Measurements from ENCODE around the gene BSCL2.
"Not testable (repeated sequence)": the region's sequence is repeated elsewhere in the genome, so short reads cannot be mapped to it uniquely, and the experiment has no call there.

Gene BSCL2

DNA sequence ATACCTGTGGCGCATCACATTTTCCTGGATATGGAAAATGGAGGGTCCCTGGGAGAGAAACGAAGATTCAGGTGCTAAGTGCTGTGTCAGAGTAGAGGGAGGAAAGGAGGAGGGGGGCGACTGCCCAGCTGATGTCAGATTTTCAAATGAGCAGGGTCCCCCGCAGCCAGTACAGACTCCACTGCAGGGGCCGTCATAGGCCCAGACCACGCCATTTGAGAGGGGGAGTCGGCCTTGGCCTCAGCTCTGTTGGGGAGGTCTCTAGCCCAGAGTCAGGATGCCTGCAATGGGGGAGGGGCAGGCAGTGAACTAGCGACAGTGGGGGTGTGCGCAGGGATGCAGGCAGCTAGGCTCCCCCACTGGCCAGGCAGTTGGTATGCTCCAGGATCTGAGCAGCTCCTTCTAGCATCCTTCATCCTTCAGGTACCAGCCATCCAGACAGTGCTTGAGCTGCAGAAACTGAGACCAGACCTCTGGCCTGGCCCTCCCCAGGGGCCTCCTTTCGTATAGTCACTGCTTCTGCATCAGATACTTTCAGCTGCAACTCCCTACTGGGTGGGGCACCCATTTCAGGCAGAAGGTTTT, at the start of gene BSCL2, which contains the start of gene GNG3:
Gene BSCL2, minus strand, starts transcription at position 148 of the 585 bp plus-strand sequence. CDS start 229 bp downstream, outside the sequence.
Gene GNG3, plus strand, starts transcription at position 400 of the 585 bp plus-strand sequence. CDS start 620 bp downstream, outside the sequence.
- no peak for DNase-seq

DNA sequence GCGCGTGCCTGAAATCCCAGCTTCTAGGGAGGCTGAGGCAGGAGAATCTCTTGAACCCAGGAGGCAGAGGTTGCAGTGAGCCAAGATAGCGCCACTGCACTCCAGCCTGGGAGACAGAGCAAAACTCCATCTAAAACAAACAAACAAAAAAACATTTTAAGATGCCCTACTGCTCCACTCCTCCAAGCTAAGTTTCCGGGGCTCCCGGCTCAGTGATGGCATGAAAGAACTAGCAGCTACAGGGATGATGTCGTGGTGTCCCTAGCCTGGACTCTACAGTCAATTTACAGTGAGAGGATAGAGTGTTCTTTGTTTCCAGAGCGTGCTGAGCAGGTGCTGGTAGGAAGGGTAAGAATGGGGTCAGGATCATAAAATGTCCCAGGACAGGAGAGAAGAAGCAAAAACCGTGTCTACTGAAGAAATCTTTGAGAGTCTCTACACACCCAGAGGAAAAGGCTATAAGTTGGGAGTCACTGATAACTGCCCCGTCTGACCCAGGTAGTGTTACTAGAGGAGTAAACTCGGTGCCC, 47.9 kb upstream of the BSCL2 start:
- no peak for DNase-seq

DNA sequence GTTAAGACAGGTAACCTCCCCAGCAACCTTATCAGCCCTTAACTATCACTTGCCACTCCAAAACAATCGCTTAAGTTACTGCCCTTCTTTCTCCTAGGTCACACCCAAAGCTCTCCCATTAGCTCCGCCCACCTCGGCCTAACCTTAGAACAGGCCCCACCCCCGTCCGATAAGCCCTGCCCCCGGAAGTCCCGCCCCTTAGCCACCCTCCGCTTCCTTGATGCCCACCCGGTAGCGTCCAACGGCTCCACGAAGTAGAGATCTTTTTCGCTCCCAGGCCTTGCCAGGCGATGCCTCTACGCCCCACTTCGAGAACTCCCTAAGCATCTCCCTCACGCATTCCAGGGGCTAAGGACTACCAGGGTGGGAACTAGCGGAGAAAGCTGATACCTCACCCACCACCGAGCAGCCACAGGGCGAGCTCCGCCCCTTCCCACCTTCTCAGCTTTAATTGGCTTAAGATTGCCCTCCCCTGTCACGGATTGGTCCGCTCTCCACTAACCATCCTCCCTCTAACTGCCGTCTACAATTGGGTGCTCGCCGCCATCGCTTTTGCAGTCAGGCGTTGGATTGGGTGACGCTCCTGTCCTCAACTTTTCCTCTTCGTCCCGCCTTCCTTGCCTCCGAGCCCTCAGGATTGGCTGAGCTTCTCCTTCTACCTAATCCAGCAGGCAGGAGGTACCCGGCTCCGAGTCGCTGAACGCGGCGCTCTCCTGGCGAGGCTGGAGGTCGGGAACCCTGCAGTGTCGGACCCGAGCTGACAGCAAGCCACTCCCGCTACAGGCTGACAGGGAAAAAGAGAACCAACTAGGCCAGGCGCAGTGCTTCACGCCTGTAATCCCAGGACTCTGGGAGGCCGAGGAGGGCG, 46.7 kb upstream of the BSCL2 start, which contains the start of gene ZBTB3:
Gene ZBTB3, minus strand, starts transcription at position 425 of the 868 bp plus-strand sequence. CDS start 496 bp downstream, outside the sequence.
- DNase-seq, result peak; percentile 96

DNA sequence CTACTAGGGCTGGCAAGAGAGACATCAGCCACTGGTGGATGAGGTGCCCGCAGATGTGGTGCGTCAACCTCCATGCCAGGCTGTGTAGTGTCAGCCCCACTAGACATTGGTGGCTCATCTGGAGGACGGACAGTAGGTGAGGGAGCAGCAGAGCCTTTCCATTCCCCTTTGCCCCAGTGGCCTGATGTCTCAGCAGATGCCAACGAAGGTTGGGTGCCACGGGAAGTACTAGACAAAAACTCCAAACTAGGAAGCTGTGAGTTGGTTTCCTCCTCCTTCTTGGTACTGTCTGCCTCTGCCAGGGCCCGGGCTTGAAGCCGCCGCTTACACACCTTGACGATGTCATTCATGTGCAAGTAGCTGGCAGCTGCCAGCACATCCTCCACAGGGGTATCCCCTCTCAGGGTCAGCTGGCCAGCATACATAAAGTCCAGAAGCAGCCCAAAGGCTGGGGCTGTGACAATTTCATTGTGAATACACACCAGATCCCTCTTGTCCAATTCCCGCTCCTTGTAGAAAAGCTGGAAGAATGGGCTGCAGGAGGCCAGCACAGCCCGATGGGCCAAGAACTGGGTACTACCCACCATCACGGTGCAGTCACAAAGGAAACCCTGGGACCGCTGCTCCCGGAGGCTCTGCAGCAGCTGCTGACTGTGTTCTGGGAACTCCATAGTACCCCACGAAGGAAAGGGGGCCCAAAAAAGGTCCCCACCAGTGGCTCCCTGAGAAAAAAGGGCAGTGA, 45.9 kb upstream of the BSCL2 start:
- DNase-seq, result no peak

DNA sequence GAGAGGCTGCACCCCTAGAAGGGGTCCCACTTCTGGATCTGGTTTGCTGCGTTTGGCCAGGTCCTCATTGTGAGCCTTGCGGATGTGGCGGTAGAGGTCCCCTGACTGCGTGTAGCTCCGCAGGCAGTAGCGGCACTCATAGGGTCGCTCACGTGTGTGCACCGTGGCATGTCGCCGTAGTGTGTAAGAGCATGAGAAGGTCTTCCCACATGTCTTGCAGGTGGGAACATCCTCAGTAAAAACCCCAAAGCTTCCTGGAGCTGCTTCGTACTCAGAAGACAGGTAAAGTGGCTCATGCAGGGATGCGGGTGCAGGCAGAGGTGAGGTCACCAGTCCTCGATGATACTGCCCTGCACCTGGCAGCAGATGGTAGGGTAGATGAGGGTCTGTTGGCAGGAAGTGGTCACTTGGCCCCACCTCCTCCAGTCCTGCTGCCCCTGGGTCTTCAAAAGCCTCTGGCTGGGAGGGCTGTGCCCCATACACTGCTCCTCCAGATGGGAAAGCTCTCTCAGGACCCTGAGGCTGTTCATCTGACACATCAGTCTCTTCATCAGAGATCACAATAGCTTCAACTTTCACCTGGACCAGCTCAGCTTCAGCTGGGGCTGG, 45.1 kb upstream of the BSCL2 start:
- DNase-seq, result no peak

DNA sequence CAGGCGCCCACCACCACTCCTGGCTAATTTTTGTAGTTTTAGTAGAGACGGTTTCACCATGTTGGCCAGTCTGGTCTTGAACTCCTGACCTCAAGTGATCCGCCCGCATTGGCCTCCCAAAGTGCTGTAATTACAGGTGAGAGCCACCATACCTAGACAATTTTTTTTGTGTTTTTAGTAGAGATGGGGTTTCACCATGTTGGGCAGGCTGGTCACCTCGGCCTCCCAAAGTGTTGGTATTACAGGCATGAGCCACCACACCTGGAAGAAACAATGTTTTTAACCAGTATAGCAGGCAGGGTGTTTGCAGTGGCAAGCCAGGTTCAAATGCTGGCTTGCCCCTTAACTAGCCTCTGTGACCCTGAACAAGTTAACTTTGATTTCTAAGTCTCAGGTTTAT, 42.7 kb upstream of the BSCL2 start:
- DNase-seq, result not testable (repeated sequence)

DNA sequence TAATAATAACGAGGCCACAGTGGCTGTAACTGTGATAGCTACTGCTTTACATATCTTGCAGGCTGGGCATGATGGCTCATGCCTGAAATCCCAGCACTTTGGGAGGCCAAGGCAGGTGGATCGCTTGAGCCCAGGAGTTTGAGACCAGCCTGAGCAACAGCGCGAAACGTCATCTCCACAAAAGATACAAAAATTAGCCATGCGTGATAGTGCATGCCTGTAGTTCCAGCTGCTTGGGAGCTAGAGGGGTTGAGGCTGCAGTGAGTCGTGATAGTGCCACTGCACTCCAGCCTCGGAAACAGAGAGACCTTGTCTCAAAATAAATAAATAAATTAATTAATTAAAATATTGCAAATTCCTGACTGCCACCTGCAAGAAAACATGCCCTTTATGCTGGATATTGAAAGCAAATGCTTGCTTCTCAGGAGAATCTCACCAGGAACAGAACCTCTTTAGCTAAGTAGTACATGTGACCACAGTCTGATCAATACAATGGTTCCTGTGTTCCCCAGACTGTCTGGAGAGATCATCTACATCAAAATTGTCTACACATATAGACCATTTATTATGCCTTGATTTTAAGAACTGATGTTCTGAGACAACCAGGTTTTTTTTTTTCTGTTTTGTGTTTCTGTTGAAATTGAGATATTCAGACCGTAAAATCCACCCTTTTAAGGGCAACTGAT, 40.4 kb upstream of the BSCL2 start:
- DNase-seq, result no peak

DNA sequence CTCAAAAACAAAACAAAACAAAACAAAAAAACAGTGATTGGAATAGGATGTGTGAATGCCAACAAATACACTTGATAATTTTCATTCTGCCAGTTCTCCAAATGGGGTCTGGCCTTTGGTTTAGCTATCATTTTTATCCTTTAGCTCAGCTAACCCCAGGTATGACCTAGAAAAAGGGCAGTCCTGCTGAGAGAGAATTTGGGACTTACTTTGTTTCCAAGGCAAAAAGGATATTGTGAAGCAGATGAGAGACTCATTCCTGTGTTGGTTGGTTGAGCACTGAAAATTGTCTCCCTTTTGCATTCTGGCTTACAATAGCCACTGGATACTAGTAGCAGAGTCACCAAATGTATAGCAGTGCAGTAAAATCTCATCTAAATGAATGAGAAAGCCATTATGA, 30.0 kb upstream of the BSCL2 start:
- no peak for DNase-seq

DNA sequence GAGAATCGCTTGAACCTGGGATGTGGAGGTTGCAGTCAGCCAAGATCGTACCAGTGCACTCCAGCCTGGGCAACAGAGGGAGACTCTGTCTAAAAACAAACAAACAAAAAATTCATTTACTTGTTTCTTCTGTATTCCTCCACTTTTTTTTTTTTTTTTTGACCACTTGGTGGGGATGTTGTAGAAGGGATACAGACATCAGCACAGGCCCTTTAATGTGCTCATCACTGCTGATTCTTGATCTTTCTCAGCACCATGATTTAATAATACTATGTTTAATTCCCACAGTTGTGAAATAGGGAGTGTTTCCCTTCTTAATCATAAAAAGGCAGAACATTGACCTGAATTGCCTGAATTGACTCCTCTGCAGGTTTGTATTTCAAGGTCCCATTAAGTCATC, 25.6 kb upstream of the BSCL2 start:
- no peak for DNase-seq

DNA sequence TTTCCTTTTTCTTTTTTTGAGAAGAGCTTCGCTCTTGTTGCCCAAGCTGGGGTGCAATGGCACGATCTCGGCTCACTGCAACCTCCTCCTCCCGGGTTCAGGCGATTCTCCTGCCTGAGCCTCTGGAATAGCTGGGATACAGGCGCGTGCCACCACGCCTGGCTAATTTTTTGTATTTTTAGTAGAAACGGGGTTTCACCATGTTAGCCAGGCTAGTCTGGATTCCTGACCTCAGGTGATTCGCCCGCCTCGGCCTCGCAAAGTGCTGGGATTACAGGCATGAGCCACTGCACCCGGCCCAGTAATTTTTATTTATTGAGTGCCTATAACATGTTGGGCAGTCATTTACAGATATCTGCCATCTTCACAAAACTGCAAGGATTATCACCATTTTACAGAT, 22.9 kb upstream of the BSCL2 start:
- not testable (repeated sequence) for DNase-seq

DNA sequence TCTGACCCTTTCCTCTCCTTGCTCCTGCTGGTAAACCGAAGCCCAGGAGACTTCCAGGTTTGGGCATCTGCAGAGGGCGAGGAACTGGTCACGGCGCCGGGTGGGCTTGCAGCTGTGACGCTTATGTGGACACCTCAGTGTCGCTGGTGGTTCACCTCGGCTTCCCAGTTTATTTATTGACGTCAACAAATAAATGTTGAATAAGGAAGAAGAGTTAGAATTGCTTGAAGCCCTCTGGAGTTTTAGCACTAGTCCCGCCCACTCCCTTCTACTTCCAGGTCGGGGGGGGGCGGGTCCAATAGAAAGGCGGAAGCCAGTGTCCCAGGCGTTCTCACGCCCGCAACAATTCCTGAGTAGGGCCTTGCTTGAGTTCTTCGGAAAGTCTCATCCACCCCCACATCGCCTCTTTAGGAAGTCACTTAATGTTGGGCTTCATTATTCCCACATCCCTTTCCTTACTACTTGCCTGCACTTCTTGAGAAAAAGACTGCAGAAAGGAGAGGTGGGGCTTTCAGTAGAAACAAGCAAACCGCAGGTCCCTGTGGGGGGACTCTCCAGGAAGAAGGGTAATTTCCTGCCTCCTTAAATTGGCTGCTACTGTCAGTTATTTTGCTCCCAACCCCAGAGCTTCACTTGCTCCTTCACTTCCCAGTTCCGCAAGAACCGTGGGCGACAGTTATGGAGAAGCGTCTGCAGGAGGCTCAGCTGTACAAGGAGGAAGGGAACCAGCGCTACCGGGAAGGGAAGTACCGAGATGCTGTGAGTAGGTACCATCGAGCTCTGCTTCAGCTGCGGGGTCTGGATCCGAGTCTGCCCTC, 21.2 kb upstream of the BSCL2 start, which contains the start of gene TTC9C:
Gene TTC9C, plus strand, starts transcription at position 316 of the 818 bp plus-strand sequence. Its CDS starts 363 bp downstream, at position 679.
- DNase-seq, result peak; percentile 85

DNA sequence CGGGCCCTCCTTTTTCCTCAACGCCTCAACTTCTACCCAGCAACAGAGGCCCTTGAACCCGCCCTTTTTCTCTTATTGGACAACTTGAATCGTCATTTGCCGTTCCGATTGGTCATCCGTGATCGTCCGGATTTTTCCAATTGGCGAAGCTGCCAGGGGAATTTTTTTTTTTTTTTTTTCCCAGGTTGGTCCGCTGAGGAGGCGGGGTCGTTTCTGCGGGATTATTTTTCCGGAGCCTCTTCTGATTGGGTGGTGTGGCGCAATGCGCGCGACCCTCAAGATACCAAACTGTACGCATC, 20.6 kb upstream of the BSCL2 start:
- peak; percentile 82 for DNase-seq

DNA sequence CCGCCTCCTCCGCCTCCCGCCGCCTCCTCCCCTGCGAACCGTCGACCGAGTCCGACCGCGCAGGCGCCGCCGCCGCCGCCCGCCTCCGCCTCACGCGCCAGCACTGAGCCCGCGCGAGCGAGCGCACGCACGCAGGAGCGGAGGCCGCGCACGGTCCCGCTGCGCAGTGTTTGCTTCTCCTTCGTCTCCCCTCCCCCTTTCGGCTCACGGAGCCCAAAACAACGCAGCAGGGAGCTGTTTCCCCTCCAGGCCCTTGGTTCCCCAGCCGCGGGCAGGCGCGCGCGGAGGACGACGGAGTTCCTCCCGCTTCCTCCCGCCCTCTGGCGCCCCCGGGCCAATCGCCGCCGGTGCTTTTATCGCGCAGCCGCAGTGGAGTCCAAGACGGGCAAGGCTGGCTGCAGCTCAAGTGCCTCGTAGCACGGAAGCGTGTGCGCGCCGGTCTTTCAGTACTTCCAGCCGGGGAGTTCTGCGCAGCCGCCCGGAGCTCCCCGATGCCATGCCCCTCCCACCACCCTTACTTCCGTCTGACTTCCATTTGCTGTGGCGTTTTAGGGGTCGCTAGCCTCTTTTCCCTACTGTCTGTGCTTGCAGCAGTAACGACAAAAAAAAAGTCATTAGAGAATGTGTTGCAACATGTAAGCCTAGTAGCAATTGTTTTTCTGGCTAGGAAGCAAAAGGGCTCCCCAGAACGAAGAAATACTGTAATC, 20.1 kb upstream of the BSCL2 start, which contains the start of gene HNRNPUL2:
Gene HNRNPUL2, minus strand, starts transcription at position 293 of the 707 bp plus-strand sequence. CDS start 301 bp downstream, outside the sequence.
- peak; percentile 99 for DNase-seq

DNA sequence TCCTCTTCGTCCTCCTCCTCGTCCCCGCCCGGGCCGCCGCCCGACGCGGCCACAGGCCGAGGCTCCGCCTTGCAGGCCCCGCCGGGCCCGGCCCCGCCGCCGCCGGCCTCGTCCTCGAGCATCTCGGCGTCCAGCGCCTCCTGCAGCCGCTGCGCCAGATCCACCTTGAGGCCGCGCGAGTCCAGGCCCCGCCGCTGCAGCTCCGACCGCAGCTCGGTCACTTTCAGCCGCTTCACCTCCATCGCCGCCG, 19.6 kb upstream of the BSCL2 start:
- no peak for DNase-seq

DNA sequence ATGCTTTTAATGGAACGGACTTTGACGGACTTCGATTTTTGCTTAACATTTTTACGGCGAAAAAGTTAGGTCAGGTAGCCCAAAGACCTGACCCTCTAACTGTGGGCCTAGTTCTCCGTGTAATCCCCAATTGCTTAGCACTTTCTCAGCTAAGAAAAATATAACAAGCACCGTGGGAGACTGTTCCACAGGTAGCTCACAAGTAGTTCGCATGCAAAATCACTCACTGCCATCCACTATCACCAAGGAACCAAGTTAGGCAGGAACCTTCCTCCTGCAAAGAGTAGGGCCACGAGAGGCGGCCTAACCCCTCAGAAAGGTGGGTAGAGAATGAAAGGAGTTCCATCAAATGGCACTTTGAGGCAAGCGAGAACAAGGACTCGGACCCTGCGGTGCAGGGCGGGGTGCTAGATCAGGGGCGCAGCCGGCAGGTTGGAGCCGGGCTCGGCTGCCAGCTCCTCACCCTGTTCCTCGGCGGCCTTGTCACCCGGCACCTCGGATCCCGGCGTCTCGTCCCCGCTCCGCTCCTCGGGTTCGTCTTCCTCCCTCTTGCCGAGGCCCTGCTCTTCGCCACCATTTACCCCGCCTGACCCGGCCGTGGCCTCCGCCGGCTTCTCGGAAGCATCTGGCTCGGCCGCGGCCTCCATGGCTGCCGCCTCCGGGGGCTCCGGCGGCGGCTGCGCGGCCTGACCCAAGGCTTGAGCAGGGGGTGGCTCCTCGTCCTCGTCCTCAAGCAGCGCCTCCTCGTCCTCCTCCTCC, 19.1 kb upstream of the BSCL2 start:
- no peak for DNase-seq

DNA sequence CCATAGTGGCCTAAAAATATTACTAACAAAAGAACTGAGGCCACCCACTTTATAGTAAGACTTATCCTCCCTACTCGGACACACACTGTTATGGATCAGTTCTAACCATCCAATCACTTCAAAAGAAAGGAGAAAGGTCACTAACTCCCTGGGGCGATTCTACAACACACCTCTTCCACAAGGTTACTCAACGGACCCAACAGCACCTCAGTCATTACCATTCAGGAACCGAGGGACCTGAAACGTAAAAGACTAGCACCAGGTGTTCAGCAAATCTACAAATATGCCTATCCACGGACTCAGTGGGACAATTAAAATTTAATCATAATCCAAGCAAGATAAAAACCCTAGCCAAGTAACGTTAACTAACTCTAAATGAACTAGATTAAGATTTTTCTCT, 18.4 kb upstream of the BSCL2 start:
- DNase-seq, result no peak

DNA sequence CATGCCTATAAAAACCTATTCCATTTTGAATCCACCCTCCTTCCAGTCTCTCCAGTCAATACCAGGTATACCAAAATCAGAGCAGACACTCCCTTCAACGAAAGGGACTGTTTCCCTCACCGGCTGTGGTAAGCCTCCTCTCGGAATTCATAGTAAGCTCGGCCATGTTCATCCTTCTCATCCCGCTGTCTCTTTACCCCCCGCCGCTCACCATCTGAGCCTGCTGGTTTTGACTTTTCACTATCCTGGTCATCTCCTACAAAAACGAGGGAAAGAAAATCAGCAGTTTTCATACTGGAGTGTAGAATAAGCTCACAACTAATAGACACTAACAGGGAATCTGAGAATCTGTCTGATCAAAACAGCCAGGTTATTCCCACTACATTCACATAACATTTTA, 16.9 kb upstream of the BSCL2 start:
- no peak for DNase-seq

DNA sequence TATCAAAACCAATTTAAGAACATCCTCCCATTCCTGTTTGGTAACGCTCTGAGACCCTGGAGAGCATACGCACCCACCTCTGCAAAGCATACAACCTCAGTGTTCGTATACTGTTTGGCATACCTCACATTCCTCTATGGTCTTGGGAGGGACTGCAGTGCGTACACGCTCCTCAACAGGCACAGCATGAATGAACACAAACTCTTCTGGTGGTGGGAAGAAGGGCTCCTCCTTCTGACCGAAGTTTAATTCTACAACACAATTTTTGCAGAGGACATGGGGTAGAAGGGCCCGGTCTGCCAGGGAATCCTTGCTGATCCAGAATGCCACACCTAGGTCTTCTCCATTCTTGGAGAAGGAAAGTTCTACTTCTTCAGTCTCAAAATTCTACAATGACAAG, 14.8 kb upstream of the BSCL2 start:
- DNase-seq, result no peak

DNA sequence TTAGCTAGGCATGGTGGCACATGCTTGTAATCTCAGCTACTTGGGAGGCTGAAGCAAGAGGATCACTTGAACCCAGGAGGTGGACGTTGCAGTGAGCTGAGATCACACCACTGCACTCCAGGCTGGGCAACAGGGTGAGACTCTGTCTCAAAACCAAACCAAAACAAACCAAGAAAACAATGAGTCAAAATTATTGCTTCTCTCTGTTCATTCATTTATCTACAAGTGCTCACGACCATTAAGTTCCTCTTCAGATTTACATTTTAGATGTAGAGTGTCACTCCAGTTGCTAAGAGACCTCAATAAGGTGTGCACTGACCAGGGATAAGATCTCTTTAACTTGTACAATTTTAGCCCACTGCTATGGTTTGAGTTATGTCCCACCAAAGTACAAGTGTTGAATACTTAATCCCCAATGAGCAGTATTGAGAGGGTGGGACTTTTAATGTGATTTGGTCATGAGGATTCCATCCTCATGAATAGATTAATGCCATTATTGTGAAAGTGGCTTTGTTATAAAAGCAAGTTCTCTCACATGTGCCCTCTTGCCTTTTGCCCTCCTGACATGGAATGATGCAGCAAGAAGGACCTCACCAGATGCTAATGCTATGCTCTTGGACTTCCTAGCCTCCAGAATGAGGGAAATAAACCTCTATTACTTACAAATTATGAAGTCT, 12.2 kb upstream of the BSCL2 start:
- DNase-seq, result no peak

Measured in activated naive CD4-positive, alpha-beta T cell treated with Interleukin-2 at 50 U/mL for 16 hours (primary cell).